Psoas muscle (tissue), 8 donors: ENCODE results near the gene HBM. TPM values are rescaled to one million over a fixed set of nuclear protein-coding genes. Genes with fewer than 3 reads are reported as not detected.

Experiments
- ATAC-seq, 4 donors: fragments of 200-7000 bp; cut with Tn5 transposase; one replicate each; pipeline ENCODE4 v1.9.1; 2020; ENCODE audit warnings: moderate library complexity in 3 of 4, mild to moderate bottlenecking in 2 of 4
- DNase-seq, 2 donors: peaks; one replicate each; pipeline ENCODE4 v3.0.0-alpha.2; 2020
- H3K27ac ChIP-seq: fragments of 200-600 bp; one replicate; pipeline ENCODE4 v1.8.0; 2022
- H3K27me3 ChIP-seq, 3 donors: fragments of 200-600 bp in 1 of 3; one replicate each; pipeline versions ENCODE4 v1.6.1 to v1.8.0; 2013 to 2022; ENCODE audit warnings: low read length in 2 of 3, mild to moderate bottlenecking in 2 of 3, moderate library complexity in 1 of 3; ENCODE audit not compliant: insufficient read depth in 3 of 3
- H3K36me3 ChIP-seq, 2 donors: fragments of 200-600 bp in 1 of 2; one replicate each; pipeline versions ENCODE4 v1.6.1 to v1.8.0; 2013 to 2022; ENCODE audit warnings: low read depth in 1 of 2, mild to moderate bottlenecking in 1 of 2, moderate library complexity in 1 of 2; ENCODE audit not compliant: insufficient read depth in 1 of 2
- H3K4me1 ChIP-seq: fragments of 200-600 bp; one replicate; pipeline ENCODE4 v1.8.0; 2022
- H3K4me3 ChIP-seq: fragments of 200-600 bp; one replicate; pipeline ENCODE4 v1.8.0; 2022; ENCODE audit warnings: mild to moderate bottlenecking
- H3K9me3 ChIP-seq: fragments of 200-600 bp; one replicate; pipeline ENCODE4 v1.8.0; 2022
- WGBS, 3 donors: extraction: QIAGEN DNeasy Blood & Tissue Kit; methylation state at CpG; one replicate each; pipeline versions ENCODE4 v1.1.6 to v1.1.7; 2013; 5-methylcytosine and 5-hydroxymethylcytosine counted together
- intact Hi-C, 2 donors: fragments of 100-400 bp; cut with DNase I; formaldehyde crosslinking; loops; one replicate each; pipeline versions ENCODE4 v1.11.0 to v1.14.2; 2022
- polyA plus RNA-seq, 3 donors: library from polyadenylated mRNA; stranded (reverse); fragments of 200-250 nt; gene quantifications; one replicate each; pipeline ENCODE4 v1.2.3, GENCODE V29; 2013
- total RNA-seq, 4 donors: library from RNA; stranded (reverse); fragmentation: NEBNext Ultra II Directional in 2 of 4; extraction: Animal tissue kit (Norgen Biotek cat#: 25700) in 2 of 4; gene quantifications; one replicate each; pipeline versions ENCODE4 v1.2.1 to v1.2.4, GENCODE V29; 2021 to 2023
- TF ChIP-seq, protein P1 (sequence below): fragments of 200-600 bp; IDR thresholded peaks from one replicate; pipeline ENCODE4 v1.8.0; 2022; ENCODE audit warnings: antibody characterized with exemption
- donor health status: healthy with polysubstance abuse.
- donor health status: DM: no; HTN: no; CAD: no; lungs with moderate emphysema.
- donor health status: Bipolar disorder and iron deficiency.
- donor health status: healthy.
- donor health status: DM: yes; HTN: yes; CAD: no.
- donor health status: DM: no; HTN: no; CAD: no.
- donor health status: DM: no; HTN: no; CAD: no.
- donor health status: DM: yes; HTN: yes; CAD: no.

Gene HBM
- total and polyA plus RNA-seq, 7 donors, result 2.9 TPM; not detected in 6

GRCh38 chr16:143456-143855 lies 22.3 kb upstream of the HBM start:
- Histone ChIP-seq H3K27me3 (peaks cover 0 to 17% (median 0%) of the 10 kb centered on the region in 3 donors), H3K9me3 (no peaks in the 10 kb centered on the region), H3K36me3 (no peaks in the 10 kb centered on the region), H3K4me1 (no peaks in the 10 kb centered on the region), H3K27ac (no peak overlapping the region), H3K4me3 (no peak overlapping the region)
- DNase-seq (no peak), ATAC-seq (no peak)
- intact Hi-C loops, result no loop called here
- TF ChIP-seq, protein P1, sequence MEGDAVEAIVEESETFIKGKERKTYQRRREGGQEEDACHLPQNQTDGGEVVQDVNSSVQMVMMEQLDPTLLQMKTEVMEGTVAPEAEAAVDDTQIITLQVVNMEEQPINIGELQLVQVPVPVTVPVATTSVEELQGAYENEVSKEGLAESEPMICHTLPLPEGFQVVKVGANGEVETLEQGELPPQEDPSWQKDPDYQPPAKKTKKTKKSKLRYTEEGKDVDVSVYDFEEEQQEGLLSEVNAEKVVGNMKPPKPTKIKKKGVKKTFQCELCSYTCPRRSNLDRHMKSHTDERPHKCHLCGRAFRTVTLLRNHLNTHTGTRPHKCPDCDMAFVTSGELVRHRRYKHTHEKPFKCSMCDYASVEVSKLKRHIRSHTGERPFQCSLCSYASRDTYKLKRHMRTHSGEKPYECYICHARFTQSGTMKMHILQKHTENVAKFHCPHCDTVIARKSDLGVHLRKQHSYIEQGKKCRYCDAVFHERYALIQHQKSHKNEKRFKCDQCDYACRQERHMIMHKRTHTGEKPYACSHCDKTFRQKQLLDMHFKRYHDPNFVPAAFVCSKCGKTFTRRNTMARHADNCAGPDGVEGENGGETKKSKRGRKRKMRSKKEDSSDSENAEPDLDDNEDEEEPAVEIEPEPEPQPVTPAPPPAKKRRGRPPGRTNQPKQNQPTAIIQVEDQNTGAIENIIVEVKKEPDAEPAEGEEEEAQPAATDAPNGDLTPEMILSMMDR, result no peak
- 57 to 67% (median 61%) methylated on average over 6 of the region's 6 CpGs for WGBS, 3 donors

GRCh38 chr16:144797-145252 lies 21.0 kb upstream of the HBM start:
- Histone ChIP-seq H3K27ac (no peak overlapping the region), H3K4me3 (no peak overlapping the region), H3K27me3 (peaks cover 0 to 22% (median 3%) of the 10 kb centered on the region in 3 donors), H3K36me3 (no peaks in the 10 kb centered on the region), H3K9me3 (no peaks in the 10 kb centered on the region), H3K4me1 (no peaks in the 10 kb centered on the region)
- no peak for ATAC-seq
- peak in 1 of 2 donors; percentile 9 for DNase-seq
- TF ChIP-seq, protein P1, result no peak
- WGBS, 3 donors, result 83 to 88% (median 83%) methylated on average over 14 of the region's 14 CpGs
- intact Hi-C loops, result no loop called here

DNA sequence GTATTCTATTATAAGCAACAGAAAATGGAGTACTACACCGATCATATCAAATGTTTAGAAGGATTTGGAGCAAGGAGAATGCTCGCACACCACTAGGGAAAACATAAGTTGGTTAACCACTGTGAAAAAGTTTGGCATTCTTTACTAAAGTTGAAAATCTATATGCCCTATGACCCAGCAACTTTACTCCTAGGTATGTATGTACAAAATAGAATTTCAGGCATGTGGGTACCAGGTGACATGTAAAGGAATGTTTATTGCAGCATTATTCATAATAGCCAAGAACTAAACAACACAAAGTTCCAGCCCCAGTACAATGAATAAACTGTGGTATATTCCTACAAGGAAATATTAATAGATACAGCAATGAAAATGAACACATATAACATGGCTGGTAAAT lies 19.1 kb upstream of the HBM start:
- Histone ChIP-seq H3K36me3 (no peaks in the 10 kb centered on the region), H3K27me3 (peaks cover 0 to 33% (median 3%) of the 10 kb centered on the region in 3 donors), H3K4me1 (no peaks in the 10 kb centered on the region), H3K27ac (no peak overlapping the region), H3K9me3 (no peaks in the 10 kb centered on the region), H3K4me3 (no peak overlapping the region)
- ATAC-seq (no peak), DNase-seq (no peak)
- intact Hi-C loops, result no loop called here
- TF ChIP-seq, protein P1, result no peak
- 46 to 61% (median 57%) methylated on average over 2 of the region's 2 CpGs for whole genome bisulfite sequencing, 3 donors

DNA sequence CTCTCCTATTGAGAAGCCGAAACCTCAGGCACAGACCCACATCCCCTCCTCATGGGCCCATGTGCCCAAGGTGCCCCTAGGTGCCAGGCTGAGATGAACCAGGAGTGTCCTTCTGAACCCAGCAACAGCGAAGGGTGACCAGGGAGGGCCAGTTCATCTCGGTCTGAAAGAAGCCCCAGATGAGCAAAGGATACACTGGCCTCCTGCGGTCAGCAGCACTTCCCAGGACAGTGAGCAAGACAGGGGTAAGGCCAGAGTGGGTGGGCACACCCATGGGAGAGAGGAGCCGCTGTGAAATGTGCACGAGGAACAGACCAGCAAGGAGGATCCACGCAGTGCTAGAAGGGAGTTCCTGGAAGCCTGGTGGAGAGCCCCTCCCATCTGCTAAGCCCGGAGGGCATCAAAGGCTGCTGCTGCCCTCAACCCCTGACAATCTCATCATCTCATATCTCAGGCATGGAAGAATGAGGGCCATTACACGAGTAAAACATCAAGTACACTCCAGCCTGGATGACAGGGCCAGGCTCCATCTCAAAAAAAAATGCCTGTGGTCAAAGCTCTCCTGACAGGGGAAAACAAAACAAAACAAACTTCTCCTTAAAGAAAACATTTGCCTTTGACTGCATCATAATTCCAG lies 16.6 kb upstream of the HBM start:
- H3K27ac ChIP-seq, result no peak overlapping the region
- no peaks in the 10 kb centered on the region for H3K36me3 ChIP-seq
- no peak overlapping the region for H3K4me3 ChIP-seq
- intact Hi-C loops, result no loop called here
- H3K27me3 ChIP-seq, result peaks cover 0 to 31% (median 3%) of the 10 kb centered on the region in 3 donors
- no peaks in the 10 kb centered on the region for H3K4me1 ChIP-seq
- WGBS, 3 donors, result 42 to 45% (median 44%) methylated on average over 9 of the region's 9 CpGs
- no peak for ATAC-seq
- TF ChIP-seq, protein P1, result no peak
- no peaks in the 10 kb centered on the region for H3K9me3 ChIP-seq
- no peak for DNase-seq
